ENCODE results near the gene DKK3. TPM values are rescaled to one million over a fixed set of nuclear protein-coding genes. Genes with fewer than 3 reads are reported as not detected.

Gene DKK3
- total and polyA plus RNA-seq, 2 of the 13 experiments (the other 11 are each of a cell fraction or from before 2014, with no cell fraction given) = 0.09 to 0.67 TPM

GRCh38 chr11:11981840-11982239 lies 26.6 kb downstream of the DKK3 start:
- H3K79me2 ChIP-seq (ENCODE audit: insufficient read depth, low read length) = no peaks in the 10 kb centered on the region
- H2AFZ ChIP-seq (ENCODE audit: low read length) = no peak overlapping the region
- no peak overlapping the region for H3K4me3 ChIP-seq (replicated peaks in 1 of 3; ENCODE audit: insufficient read depth in 1 of 3, low read depth in 2 of 3, low read length in 3 of 3)
- no peaks in the 10 kb centered on the region for H4K20me1 ChIP-seq (ENCODE audit: insufficient read depth, low read length)
- DNase-seq (ENCODE audit: low spot score) = no peak
- H3K27me3 ChIP-seq (ENCODE audit: control insufficient read depth in 1 of 2, insufficient read depth in 2 of 2, low read length in 2 of 2) = peaks cover 5 to 24% of the 10 kb centered on the region in 2 experiments; a peak in 3 of 5 replicates
- no peak for FAIRE-seq
- peaks cover 9% of the 10 kb centered on the region; the same call in 1 of the 2 replicates for H3K4me1 ChIP-seq (ENCODE audit: insufficient read depth, low read length)
- ATAC-seq = no peak
- H3K9me3 ChIP-seq (ENCODE audit: low read length) = no peaks in the 10 kb centered on the region
- BruUV-seq (replicated peaks) = no TSS peak
- no peak overlapping the region for H3K27ac ChIP-seq (ENCODE audit: extremely low read length, insufficient read depth, low read length)
- 47% methylated on average over 6 of the region's 6 CpGs for whole genome bisulfite sequencing (ENCODE audit: low lambda C conversion rate)
- intact Hi-C loops (cut with micrococcal nuclease; ENCODE audit: unreplicated experiment) = no loop called here
- H3K9ac ChIP-seq (ENCODE audit: insufficient read depth, low read depth, low read length) = no peak overlapping the region
- no peaks in the 10 kb centered on the region for H3K36me3 ChIP-seq (replicated peaks in 1 of 2; ENCODE audit: control insufficient read depth in 1 of 2, insufficient read depth in 2 of 2, low read length in 2 of 2)
- TF ChIP-seq MLX (CRISPR knock-in tag; IDR thresholded peaks at IDR 0.05) (no peak), HIC2 (CRISPR knock-in tag; IDR thresholded peaks at IDR 0.05; ENCODE audit: low read depth) (no peak), RFX3 (CRISPR knock-in tag; IDR thresholded peaks at IDR 0.05) (no peak), MTF2 (CRISPR knock-in tag; IDR thresholded peaks at IDR 0.05; ENCODE audit: borderline replicate concordance) (no peak), ATRX (CRISPR knock-in tag; IDR thresholded peaks at IDR 0.05; ENCODE audit: borderline replicate concordance) (no peak), STAG1 (CRISPR knock-in tag; IDR thresholded peaks at IDR 0.05) (no peak), PHB2 (IDR thresholded peaks at IDR 0.05; ENCODE audit: partially characterized antibody) (no peak), DZIP1 (CRISPR knock-in tag; IDR thresholded peaks at IDR 0.05) (no peak), ZNF367 (CRISPR knock-in tag; IDR thresholded peaks at IDR 0.05; ENCODE audit: borderline replicate concordance) (no peak)
- in situ Hi-C loops (cut with HindIII; ENCODE audit: extremely low pct_ligation_motif_present, low pct_unique_long_range_greater_than_20kb) = no loop called here
- no peak overlapping the region for H3K4me2 ChIP-seq (ENCODE audit: low read depth, low read length)
- POLR2A ChIA-PET = no interaction called here
- CTCF ChIA-PET (ENCODE audit: low intra/inter-chr PET ratio, low total read pairs) = no interaction called here

All from HepG2 (cell line).